Measurements from ENCODE around the gene SFT2D3. TPM values are rescaled to one million over a fixed set of nuclear protein-coding genes. Genes with fewer than 3 reads are reported as not detected.
A peak's percentile ranks its signal among the peaks of the same experiment; 100 is the strongest.

Gene SFT2D3
- total and polyA plus RNA-seq, 5 donors: 3.3 to 5.0 (median 4.1) TPM

- ATAC-seq (no peak), DNase-seq (no peak)
- no peak overlapping the region for H3K4me3 ChIP-seq (ENCODE audit: low read length)
- H3K9me3 ChIP-seq (ENCODE audit: control insufficient read depth, low read length): no peaks in the 10 kb centered on the region
- H3K27me3 ChIP-seq (ENCODE audit: control insufficient read depth, insufficient read depth): no peaks in the 10 kb centered on the region
- no peak overlapping the region for H3K27ac ChIP-seq (ENCODE audit: low read length)
- 94% methylated on average over 4 of the region's 4 CpGs for WGBS
- H3K4me1 ChIP-seq (ENCODE audit: control insufficient read depth, insufficient read depth, low read length): no peaks in the 10 kb centered on the region
- intact Hi-C loops (cut with DNase I): no loop called here
Observed at GRCh38 chr2:127718271-127718670, 17.0 kb downstream of the SFT2D3 start.

DNA sequence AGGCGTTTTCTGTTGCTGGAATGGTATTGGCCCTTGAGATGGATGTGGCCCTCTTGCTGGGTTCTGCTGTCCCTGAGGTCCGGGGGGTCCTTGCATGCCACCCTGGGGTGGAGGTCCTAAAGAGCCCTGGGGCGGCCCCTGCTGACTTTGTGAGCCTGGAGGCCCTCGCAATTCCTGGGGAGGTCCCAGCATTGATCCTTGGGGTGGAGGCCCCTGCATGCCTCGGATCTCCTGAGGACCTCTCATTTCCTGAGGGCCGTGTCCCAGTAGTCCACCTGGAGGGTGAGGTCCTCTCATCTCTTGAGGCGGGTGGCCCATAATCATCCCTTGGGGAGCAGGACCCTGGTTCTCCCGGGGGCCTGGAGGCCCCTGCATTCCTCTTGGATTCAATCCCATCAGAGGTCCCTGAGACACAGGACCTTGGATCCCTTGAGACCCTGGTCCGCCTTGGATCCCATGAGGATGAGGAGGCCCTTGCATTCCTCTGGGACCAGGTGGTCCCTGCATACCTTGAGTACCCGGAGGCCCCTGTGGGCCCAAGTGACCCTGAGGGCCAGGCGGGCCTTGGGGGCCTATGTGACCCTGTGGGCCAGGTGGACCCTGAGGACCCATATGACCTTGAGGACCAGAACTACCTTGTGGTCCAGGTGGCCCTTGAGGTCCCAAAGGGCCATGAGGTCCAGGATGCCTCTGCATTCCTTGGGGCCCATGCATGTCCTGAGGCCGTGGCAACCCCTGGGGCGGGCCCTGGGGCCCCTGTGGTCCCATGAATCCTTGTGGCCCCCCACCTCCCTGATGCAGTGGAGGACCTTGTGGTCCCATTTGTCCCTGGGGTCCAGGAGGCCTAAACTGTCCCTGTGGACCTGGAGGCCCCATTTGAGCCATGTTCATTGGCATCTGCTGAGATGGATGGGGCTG lies 18.3 kb downstream of the SFT2D3 start:
- Histone ChIP-seq H3K27me3 (ENCODE audit: control insufficient read depth, insufficient read depth) (no peaks in the 10 kb centered on the region), H3K4me3 (ENCODE audit: low read length) (no peak overlapping the region), H3K9me3 (ENCODE audit: control insufficient read depth, low read length) (no peaks in the 10 kb centered on the region), H3K27ac (ENCODE audit: low read length) (no peak overlapping the region), H3K4me1 (ENCODE audit: control insufficient read depth, insufficient read depth, low read length) (peaks cover 2% of the 10 kb centered on the region)
- peak; percentile 26 to 44 for ATAC-seq
- WGBS: 96% methylated on average over 13 of the region's 13 CpGs
- DNase-seq: peak in 1 of 3 donors; percentile 56
- intact Hi-C loops (cut with DNase I): no loop called here

- Histone ChIP-seq H3K4me3 (ENCODE audit: low read length) (no peak overlapping the region), H3K27me3 (ENCODE audit: control insufficient read depth, insufficient read depth) (no peaks in the 10 kb centered on the region), H3K4me1 (ENCODE audit: control insufficient read depth, insufficient read depth, low read length) (peaks cover 2% of the 10 kb centered on the region), H3K9me3 (ENCODE audit: control insufficient read depth, low read length) (no peaks in the 10 kb centered on the region), H3K27ac (ENCODE audit: low read length) (no peak overlapping the region)
- intact Hi-C loops (cut with DNase I): no loop called here
- ATAC-seq (no peak), DNase-seq (no peak)
- WGBS: 85% methylated on average over 6 of the region's 6 CpGs
Observed at GRCh38 chr2:127721311-127721977, 20.1 kb downstream of the SFT2D3 start.

DNA sequence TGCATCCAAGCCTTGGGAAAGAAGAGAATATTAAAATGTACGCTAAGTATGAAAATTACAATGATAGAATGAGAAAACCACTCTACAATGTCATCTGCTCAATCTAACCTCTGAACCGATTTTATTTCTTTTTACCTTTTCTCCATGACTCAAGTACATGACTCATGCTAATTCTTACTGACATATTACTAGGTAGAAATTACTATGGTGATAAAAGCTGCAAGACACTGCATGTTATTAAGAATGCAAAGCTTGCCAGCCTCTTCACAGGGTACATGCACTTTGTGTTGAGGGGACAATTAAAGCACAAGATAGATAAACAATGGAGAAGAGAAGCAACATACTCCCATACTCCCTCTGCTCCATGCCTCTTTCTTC lies 20.7 kb downstream of the SFT2D3 start:
- Histone ChIP-seq H3K27me3 (ENCODE audit: control insufficient read depth, insufficient read depth) (no peaks in the 10 kb centered on the region), H3K9me3 (ENCODE audit: control insufficient read depth, low read length) (no peaks in the 10 kb centered on the region), H3K4me1 (ENCODE audit: control insufficient read depth, insufficient read depth, low read length) (peaks cover 2% of the 10 kb centered on the region), H3K4me3 (ENCODE audit: low read length) (no peak overlapping the region), H3K27ac (ENCODE audit: low read length) (no peak overlapping the region)
- intact Hi-C loops (cut with DNase I): no loop called here
- ATAC-seq: no peak
- DNase-seq: no peak
- 94% methylated on average over 2 of the region's 2 CpGs for WGBS

GRCh38 chr2:127722807-127723206 lies 21.5 kb downstream of the SFT2D3 start:
- DNase-seq (no peak), ATAC-seq (peak in 1 of 2 donors; percentile 52)
- WGBS: 70% methylated on average over 3 of the region's 3 CpGs
- H3K9me3 ChIP-seq (ENCODE audit: control insufficient read depth, low read length): no peaks in the 10 kb centered on the region
- intact Hi-C loops (cut with DNase I): no loop called here
- H3K27me3 ChIP-seq (ENCODE audit: control insufficient read depth, insufficient read depth): no peaks in the 10 kb centered on the region
- H3K4me1 ChIP-seq (ENCODE audit: control insufficient read depth, insufficient read depth, low read length): peaks cover 2% of the 10 kb centered on the region
- H3K27ac ChIP-seq (ENCODE audit: low read length): no peak overlapping the region
- no peak overlapping the region for H3K4me3 ChIP-seq (ENCODE audit: low read length)

- Histone ChIP-seq H3K9me3 (ENCODE audit: control insufficient read depth, low read length) (no peaks in the 10 kb centered on the region), H3K27me3 (ENCODE audit: control insufficient read depth, insufficient read depth) (no peaks in the 10 kb centered on the region), H3K4me3 (ENCODE audit: low read length) (no peak overlapping the region), H3K27ac (ENCODE audit: low read length) (no peak overlapping the region), H3K4me1 (ENCODE audit: control insufficient read depth, insufficient read depth, low read length) (peaks cover 2% of the 10 kb centered on the region)
- peak; percentile 53 to 67 for ATAC-seq
- WGBS: 71% methylated on average over 6 of the region's 6 CpGs
- intact Hi-C loops (cut with DNase I): no loop called here
- no peak for DNase-seq
Observed at GRCh38 chr2:127726158-127726880, 25.0 kb downstream of the SFT2D3 start.

DNA sequence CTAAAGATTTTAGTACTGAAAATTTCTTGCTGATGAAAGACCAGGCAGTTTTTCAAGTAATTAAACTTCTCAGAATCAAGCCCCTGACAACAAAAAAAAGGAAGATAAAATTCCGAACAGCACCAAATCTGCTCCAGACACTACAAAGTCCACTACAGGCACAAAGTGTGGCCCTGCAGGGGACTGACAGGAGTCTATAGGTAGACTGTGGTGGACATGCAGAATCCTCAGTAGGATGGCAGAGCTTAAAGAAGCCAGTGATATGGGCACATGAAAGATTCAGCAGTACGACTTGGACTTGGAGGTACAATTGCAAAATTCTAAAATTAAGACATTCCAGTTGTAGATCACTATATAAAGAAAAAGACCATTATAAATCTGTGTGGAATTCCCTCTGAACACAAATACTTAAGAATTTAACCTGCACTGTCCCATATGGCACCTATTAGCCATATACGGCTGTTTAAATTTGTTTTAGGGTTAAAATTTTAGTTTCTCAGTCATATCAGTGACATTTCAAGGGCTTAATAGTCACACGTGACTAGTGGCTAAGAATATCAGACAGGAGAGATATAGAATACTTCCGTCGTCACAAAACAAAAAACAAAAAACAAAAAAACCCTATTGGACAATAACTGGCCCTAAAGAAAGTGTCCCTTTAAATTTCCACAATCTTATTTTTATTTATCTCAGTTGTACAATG lies 32.0 kb downstream of the SFT2D3 start:
- no peak for DNase-seq
- Histone ChIP-seq H3K9me3 (ENCODE audit: control insufficient read depth, low read length) (no peaks in the 10 kb centered on the region), H3K27me3 (ENCODE audit: control insufficient read depth, insufficient read depth) (no peaks in the 10 kb centered on the region), H3K4me1 (ENCODE audit: control insufficient read depth, insufficient read depth, low read length) (peaks cover 6% of the 10 kb centered on the region), H3K27ac (ENCODE audit: low read length) (peak overlapping the region; percentile 96), H3K4me3 (ENCODE audit: low read length) (peak overlapping the region; percentile 60)
- WGBS: 38% methylated on average over 6 of the region's 6 CpGs
- intact Hi-C loops (cut with DNase I): no loop called here
- peak; percentile 15 to 24 for ATAC-seq

DNA sequence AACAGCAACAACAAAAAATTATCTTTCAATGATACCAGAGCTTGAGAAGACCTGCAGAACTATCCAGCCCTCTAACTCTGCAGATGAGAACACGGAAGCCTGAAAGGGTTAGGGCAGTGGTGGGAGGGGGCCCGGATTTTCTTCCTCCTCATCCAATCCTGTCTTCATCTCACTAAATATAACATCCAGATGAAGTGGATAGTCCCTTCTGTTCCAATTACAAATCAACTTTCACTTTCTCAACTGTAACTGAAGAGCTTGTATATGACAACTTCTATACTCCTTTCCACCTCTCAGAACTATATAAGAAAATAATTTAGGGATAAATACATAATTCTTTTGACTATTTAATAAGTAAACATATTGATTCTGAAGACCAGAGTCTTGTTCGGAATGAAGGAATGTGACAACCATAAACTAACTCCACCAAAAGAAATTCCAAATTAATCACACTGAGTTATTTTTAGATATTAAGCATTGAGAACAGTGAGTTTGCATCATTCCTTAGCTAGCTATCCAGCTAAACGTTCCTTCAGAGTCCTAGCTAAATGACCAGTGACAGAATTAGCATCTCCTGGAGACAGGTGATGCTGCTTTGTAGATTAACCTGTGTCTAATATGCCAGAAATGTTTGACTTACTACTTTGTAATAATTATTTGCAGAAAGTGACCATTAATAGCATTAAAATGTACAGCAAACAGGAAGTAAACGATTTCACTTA lies 32.7 kb downstream of the SFT2D3 start:
- Histone ChIP-seq H3K9me3 (ENCODE audit: control insufficient read depth, low read length) (no peaks in the 10 kb centered on the region), H3K4me3 (ENCODE audit: low read length) (peak overlapping the region; percentile 60), H3K27ac (ENCODE audit: low read length) (peak overlapping the region; percentile 96), H3K27me3 (ENCODE audit: control insufficient read depth, insufficient read depth) (no peaks in the 10 kb centered on the region), H3K4me1 (ENCODE audit: control insufficient read depth, insufficient read depth, low read length) (peaks cover 6% of the 10 kb centered on the region)
- peak; percentile 58 to 64 for ATAC-seq
- no peak for DNase-seq
- WGBS: 29% methylated on average over 5 of the region's 5 CpGs
- intact Hi-C loops (cut with DNase I): no loop called here

GRCh38 chr2:127735044-127735443 lies 33.7 kb downstream of the SFT2D3 start:
- whole genome bisulfite sequencing: 90% methylated on average over 2 of the region's 2 CpGs
- H3K4me1 ChIP-seq (ENCODE audit: control insufficient read depth, insufficient read depth, low read length): peaks cover 6% of the 10 kb centered on the region
- H3K27ac ChIP-seq (ENCODE audit: low read length): peak overlapping the region; percentile 52
- no peak overlapping the region for H3K4me3 ChIP-seq (ENCODE audit: low read length)
- ATAC-seq (no peak), DNase-seq (no peak)
- no peaks in the 10 kb centered on the region for H3K27me3 ChIP-seq (ENCODE audit: control insufficient read depth, insufficient read depth)
- intact Hi-C loops (cut with DNase I): no loop called here
- no peaks in the 10 kb centered on the region for H3K9me3 ChIP-seq (ENCODE audit: control insufficient read depth, low read length)
